ENCODE measurements around the gene FLT1.

The FLT1 gene

GRCh38 chr13:28499609-28500008 lies 4.7 kb upstream of the FLT1 start:
- no peak overlapping the region for H3K4me3 ChIP-seq (ENCODE audit: extremely low read depth, insufficient read depth, low read length, poor library complexity, severe bottlenecking)
- H3K27ac ChIP-seq (ENCODE audit: low read depth, low read length, severe bottlenecking), result no peak overlapping the region
- H3K4me1 ChIP-seq (ENCODE audit: control insufficient read depth, insufficient read depth, low read length, poor library complexity, severe bottlenecking), result peaks cover 55% of the 10 kb centered on the region
- no peaks in the 10 kb centered on the region for H3K9me3 ChIP-seq (ENCODE audit: control insufficient read depth, low read length)
- WGBS, 2 experiments (ENCODE audit: insufficient coverage in 2 of 2), result 87 to 92% methylated on average over 5 of the region's 5 CpGs
- no peaks in the 10 kb centered on the region for H3K36me3 ChIP-seq (ENCODE audit: control insufficient read depth, insufficient read depth, low read length)

GRCh38 chr13:28498481-28499115 lies 3.7 kb upstream of the FLT1 start:
- no peaks in the 10 kb centered on the region for H3K36me3 ChIP-seq (ENCODE audit: control insufficient read depth, insufficient read depth, low read length)
- H3K9me3 ChIP-seq (ENCODE audit: control insufficient read depth, low read length), result no peaks in the 10 kb centered on the region
- H3K27ac ChIP-seq (ENCODE audit: low read depth, low read length, severe bottlenecking), result no peak overlapping the region
- H3K4me1 ChIP-seq (ENCODE audit: control insufficient read depth, insufficient read depth, low read length, poor library complexity, severe bottlenecking), result peaks cover 45% of the 10 kb centered on the region
- 85 to 91% methylated on average over 14 to 15 of the region's 16 CpGs for WGBS, 2 experiments (ENCODE audit: insufficient coverage in 2 of 2)
- H3K4me3 ChIP-seq (ENCODE audit: extremely low read depth, insufficient read depth, low read length, poor library complexity, severe bottlenecking), result no peak overlapping the region

- Histone ChIP-seq H3K4me3 (ENCODE audit: extremely low read depth, insufficient read depth, low read length, poor library complexity, severe bottlenecking) (peak overlapping the region; percentile 96), H3K4me1 (ENCODE audit: control insufficient read depth, insufficient read depth, low read length, poor library complexity, severe bottlenecking) (peaks cover 37% of the 10 kb centered on the region), H3K27ac (ENCODE audit: low read depth, low read length, severe bottlenecking) (no peak overlapping the region), H3K36me3 (ENCODE audit: control insufficient read depth, insufficient read depth, low read length) (peaks cover 7% of the 10 kb centered on the region), H3K9me3 (ENCODE audit: control insufficient read depth, low read length) (no peaks in the 10 kb centered on the region)
- no CpG with 5 or more reads among the region's 4 CpGs for WGBS, 2 experiments (ENCODE audit: insufficient coverage in 2 of 2)
These were observed 2.4 kb upstream of the FLT1 start for GRCh38 chr13:28497143-28497876.

- Histone ChIP-seq H3K4me1 (ENCODE audit: control insufficient read depth, insufficient read depth, low read length, poor library complexity, severe bottlenecking) (peaks cover 40% of the 10 kb centered on the region), H3K27ac (ENCODE audit: low read depth, low read length, severe bottlenecking) (no peak overlapping the region), H3K36me3 (ENCODE audit: control insufficient read depth, insufficient read depth, low read length) (peaks cover 9% of the 10 kb centered on the region), H3K9me3 (ENCODE audit: control insufficient read depth, low read length) (no peaks in the 10 kb centered on the region), H3K4me3 (ENCODE audit: extremely low read depth, insufficient read depth, low read length, poor library complexity, severe bottlenecking) (peak overlapping the region; percentile 96)
- WGBS, 2 experiments (ENCODE audit: insufficient coverage in 2 of 2), result 48 to 56% methylated on average over 9 to 10 of the region's 10 CpGs
These were observed 1.2 kb upstream of the FLT1 start for GRCh38 chr13:28496188-28496564.

- peak overlapping the region; percentile 60 for H3K27ac ChIP-seq (ENCODE audit: low read depth, low read length, severe bottlenecking)
- WGBS, 2 experiments (ENCODE audit: insufficient coverage in 2 of 2), result 7% methylated on average over 29 to 33 of the region's 33 CpGs
- H3K9me3 ChIP-seq (ENCODE audit: control insufficient read depth, low read length), result no peaks in the 10 kb centered on the region
- H3K4me1 ChIP-seq (ENCODE audit: control insufficient read depth, insufficient read depth, low read length, poor library complexity, severe bottlenecking), result peaks cover 44% of the 10 kb centered on the region
- peak overlapping the region; percentile 96 for H3K4me3 ChIP-seq (ENCODE audit: extremely low read depth, insufficient read depth, low read length, poor library complexity, severe bottlenecking)
- peaks cover 11% of the 10 kb centered on the region for H3K36me3 ChIP-seq (ENCODE audit: control insufficient read depth, insufficient read depth, low read length)
These were observed 735 bp upstream of the FLT1 start for GRCh38 chr13:28495538-28496187.

- H3K9me3 ChIP-seq (ENCODE audit: control insufficient read depth, low read length), result no peaks in the 10 kb centered on the region
- peak overlapping the region; percentile 31 for H3K27ac ChIP-seq (ENCODE audit: low read depth, low read length, severe bottlenecking)
- H3K4me1 ChIP-seq (ENCODE audit: control insufficient read depth, insufficient read depth, low read length, poor library complexity, severe bottlenecking), result peaks cover 44% of the 10 kb centered on the region
- H3K4me3 ChIP-seq (ENCODE audit: extremely low read depth, insufficient read depth, low read length, poor library complexity, severe bottlenecking), result peak overlapping the region; percentile 96
- WGBS, 2 experiments (ENCODE audit: insufficient coverage in 2 of 2), result 0 to 1% methylated on average over 23 to 24 of the region's 30 CpGs
- peaks cover 20% of the 10 kb centered on the region for H3K36me3 ChIP-seq (ENCODE audit: control insufficient read depth, insufficient read depth, low read length)
These were observed 487 bp downstream of the FLT1 start for GRCh38 chr13:28494504-28494777.

- 0 to 1% methylated on average over 38 to 50 of the region's 60 CpGs for WGBS, 2 experiments (ENCODE audit: insufficient coverage in 2 of 2)
- Histone ChIP-seq H3K27ac (ENCODE audit: low read depth, low read length, severe bottlenecking) (peak overlapping the region; percentile 31), H3K36me3 (ENCODE audit: control insufficient read depth, insufficient read depth, low read length) (peaks cover 25% of the 10 kb centered on the region), H3K4me1 (ENCODE audit: control insufficient read depth, insufficient read depth, low read length, poor library complexity, severe bottlenecking) (peaks cover 39% of the 10 kb centered on the region), H3K4me3 (ENCODE audit: extremely low read depth, insufficient read depth, low read length, poor library complexity, severe bottlenecking) (peak overlapping the region; percentile 96), H3K9me3 (ENCODE audit: control insufficient read depth, low read length) (no peaks in the 10 kb centered on the region)
These were observed 1.0 kb downstream of the FLT1 start for GRCh38 chr13:28493740-28494503.

- WGBS, 2 experiments (ENCODE audit: insufficient coverage in 2 of 2), result 7 to 8% methylated on average over 5 to 6 of the region's 10 CpGs
- H3K9me3 ChIP-seq (ENCODE audit: control insufficient read depth, low read length), result no peaks in the 10 kb centered on the region
- H3K27ac ChIP-seq (ENCODE audit: low read depth, low read length, severe bottlenecking), result peak overlapping the region; percentile 29
- peaks cover 30% of the 10 kb centered on the region for H3K4me1 ChIP-seq (ENCODE audit: control insufficient read depth, insufficient read depth, low read length, poor library complexity, severe bottlenecking)
- peak overlapping the region; percentile 96 for H3K4me3 ChIP-seq (ENCODE audit: extremely low read depth, insufficient read depth, low read length, poor library complexity, severe bottlenecking)
- peaks cover 35% of the 10 kb centered on the region for H3K36me3 ChIP-seq (ENCODE audit: control insufficient read depth, insufficient read depth, low read length)
These were observed 2.2 kb downstream of the FLT1 start for GRCh38 chr13:28492569-28493367.

- 71 to 72% methylated on average over 5 to 6 of the region's 6 CpGs for WGBS, 2 experiments (ENCODE audit: insufficient coverage in 2 of 2)
- peak overlapping the region; percentile 96 for H3K4me3 ChIP-seq (ENCODE audit: extremely low read depth, insufficient read depth, low read length, poor library complexity, severe bottlenecking)
These were observed 4.9 kb downstream of the FLT1 start for GRCh38 chr13:28490061-28490460.

DNA sequence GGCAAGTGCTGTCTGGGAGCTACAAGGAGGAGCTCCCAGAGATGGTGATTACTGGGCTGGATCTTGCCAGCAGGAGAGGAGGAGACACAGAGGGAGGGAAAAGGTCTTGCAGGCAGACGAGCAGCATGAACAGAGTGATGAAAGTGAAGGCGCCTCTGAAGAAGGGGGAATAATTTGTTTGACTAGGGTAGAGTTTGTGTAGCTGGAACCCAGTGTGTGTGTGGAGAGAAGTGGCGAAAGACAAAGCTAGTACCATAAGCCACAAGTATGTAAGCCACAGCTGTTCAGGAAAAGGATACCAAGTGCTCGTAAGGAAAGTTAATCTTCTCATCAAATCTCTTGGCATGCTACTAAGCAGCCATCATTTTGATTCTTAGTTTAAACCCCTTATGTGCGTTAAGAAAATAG lies 5.4 kb downstream of the FLT1 start:
- Histone ChIP-seq H3K27ac (ENCODE audit: low read depth, low read length, severe bottlenecking) (no peak overlapping the region), H3K4me3 (ENCODE audit: extremely low read depth, insufficient read depth, low read length, poor library complexity, severe bottlenecking) (peak overlapping the region; percentile 12), H3K4me1 (ENCODE audit: control insufficient read depth, insufficient read depth, low read length, poor library complexity, severe bottlenecking) (peaks cover 21% of the 10 kb centered on the region), H3K9me3 (ENCODE audit: control insufficient read depth, low read length) (no peaks in the 10 kb centered on the region), H3K36me3 (ENCODE audit: control insufficient read depth, insufficient read depth, low read length) (peaks cover 65% of the 10 kb centered on the region)
- WGBS, 2 experiments (ENCODE audit: insufficient coverage in 2 of 2), result 29 to 40% methylated on average over 2 to 3 of the region's 5 CpGs

More at GRCh38 chr13:28490061-28490460, 4.9 kb downstream of the FLT1 start:
- Histone ChIP-seq H3K9me3 (ENCODE audit: control insufficient read depth, low read length) (no peaks in the 10 kb centered on the region), H3K27ac (ENCODE audit: low read depth, low read length, severe bottlenecking) (no peak overlapping the region), H3K4me1 (ENCODE audit: control insufficient read depth, insufficient read depth, low read length, poor library complexity, severe bottlenecking) (peaks cover 21% of the 10 kb centered on the region), H3K36me3 (ENCODE audit: control insufficient read depth, insufficient read depth, low read length) (peaks cover 62% of the 10 kb centered on the region)

All from mesodermal cell (in vitro differentiated cells).